NCI-H1694 (cell line): ENCODE measurements around the gene SPINT3.
A peak's percentile ranks its signal among the peaks of the same experiment; 100 is the strongest.

ENCODE experiments used
- DNase-seq: peaks from one replicate; lab custom pipeline; 2025; lab: John Stamatoyannopoulos, UW

Gene SPINT3

GRCh38 chr20:45515147-45515913, at the start of gene SPINT3:
Gene SPINT3, minus strand, starts transcription at chr20:45515622. Its CDS starts 14 bp downstream, at chr20:45515608.
- no peak for DNase-seq

GRCh38 chr20:45564760-45565276, 49.4 kb upstream of the SPINT3 start:
- DNase-seq: no peak

GRCh38 chr20:45555198-45555597, 39.8 kb upstream of the SPINT3 start:
- DNase-seq: no peak

- no peak for DNase-seq
Measured at GRCh38 chr20:45552456-45552855, 37.0 kb upstream of the SPINT3 start.

GRCh38 chr20:45550765-45551164, 35.3 kb upstream of the SPINT3 start:
- no peak for DNase-seq

GRCh38 chr20:45548410-45548809, 33.0 kb upstream of the SPINT3 start:
- no peak for DNase-seq

GRCh38 chr20:45547206-45547770, 31.9 kb upstream of the SPINT3 start, which contains the start of gene EPPIN:
Gene EPPIN, minus strand, starts transcription at chr20:45547401. Its CDS starts 44 bp downstream, at chr20:45547357.
- no peak for DNase-seq

- DNase-seq: peak; percentile 1
Measured at GRCh38 chr20:45545754-45546453, 30.5 kb upstream of the SPINT3 start.

- DNase-seq: no peak
Measured at GRCh38 chr20:45545351-45545750, 29.9 kb upstream of the SPINT3 start.

- DNase-seq: no peak
Measured at GRCh38 chr20:45539382-45539781, 24.0 kb upstream of the SPINT3 start, which contains the start of gene WFDC6. Gene WFDC6, minus strand, starts transcription at chr20:45539482. Its CDS starts 75 bp downstream, at chr20:45539407.

- no peak for DNase-seq
Measured at GRCh38 chr20:45538209-45538799, 22.9 kb upstream of the SPINT3 start.

GRCh38 chr20:45527294-45527693, 11.9 kb upstream of the SPINT3 start:
- DNase-seq: no peak

GRCh38 chr20:45523821-45524220, 8.4 kb upstream of the SPINT3 start:
- no peak for DNase-seq

GRCh38 chr20:45518282-45518681, 2.9 kb upstream of the SPINT3 start:
- no peak for DNase-seq

- DNase-seq: no peak
Measured at GRCh38 chr20:45510242-45510862, 5.1 kb downstream of the SPINT3 start.

GRCh38 chr20:45509091-45509490, 6.3 kb downstream of the SPINT3 start:
- DNase-seq: no peak

- no peak for DNase-seq
Measured at GRCh38 chr20:45508068-45508886, 7.1 kb downstream of the SPINT3 start.

- DNase-seq: no peak
Measured at GRCh38 chr20:45507011-45507820, 8.2 kb downstream of the SPINT3 start.

- DNase-seq: no peak
Measured at GRCh38 chr20:45506398-45506797, 9.0 kb downstream of the SPINT3 start.

GRCh38 chr20:45503403-45503802, 12.0 kb downstream of the SPINT3 start:
- no peak for DNase-seq
